Common myeloid progenitor, CD34-positive (primary cell): ENCODE measurements around the gene ACTMAP. TPM values are rescaled to one million over a fixed set of nuclear protein-coding genes. Genes with fewer than 3 reads are reported as not detected.

Experiments
- CTCF ChIA-PET: fragments of 350-600 bp; sonication (Branson Sonifier 250); formaldehyde crosslinking; loops from one replicate; lab custom pipeline; 2021; ENCODE audit warnings: antibody characterized with exemption; lab: Charles Lee
- POLR2A ChIA-PET: fragments of 350-600 bp; sonication (Branson Sonifier 250); formaldehyde crosslinking; loops from one replicate; lab custom pipeline; 2021; ENCODE audit warnings: antibody characterized with exemption; lab: Charles Lee
- DNase-seq, 3 donors: peaks; one replicate each; pipeline versions ENCODE4 v3.0.0 to v3.0.0-alpha.2; 2013
- H3K27ac ChIP-seq, 2 experiments: 1 replicate in 1 of 2; 2 replicates in 1 of 2; pipeline ENCODE4 v1.7.0; 2013; ENCODE audit warnings: inconsistent platforms in 2 of 2, low read length in 2 of 2, mild to moderate bottlenecking in 2 of 2, low read depth in 1 of 2, moderate library complexity in 1 of 2; ENCODE audit not compliant: severe bottlenecking in 2 of 2, insufficient read depth in 1 of 2, poor library complexity in 1 of 2
- H3K27me3 ChIP-seq, 5 experiments: replicated peaks in 2 of 5; 1 replicate in 3 of 5; 2 replicates in 2 of 5; pipeline versions ENCODE4 v1.6.1 to v1.7.0; 2013; ENCODE audit warnings: low read length in 4 of 5, mild to moderate bottlenecking in 2 of 5, moderate library complexity in 2 of 5, inconsistent platforms in 1 of 5; ENCODE audit not compliant: insufficient read depth in 5 of 5, control insufficient read depth in 4 of 5
- H3K36me3 ChIP-seq, 4 experiments: 1 replicate in 2 of 4; 2 replicates in 2 of 4; pipeline versions ENCODE4 v1.6.1 to v1.7.0; 2013; ENCODE audit warnings: low read length in 3 of 4, control low read depth in 1 of 4, mild to moderate bottlenecking in 1 of 4; ENCODE audit not compliant: control insufficient read depth in 4 of 4, insufficient read depth in 4 of 4
- H3K4me1 ChIP-seq, 4 experiments: 1 replicate in 3 of 4; 2 replicates in 1 of 4; pipeline versions ENCODE4 v1.6.1 to v1.7.1; 2013; ENCODE audit warnings: low read length in 3 of 4, mild to moderate bottlenecking in 3 of 4, control low read depth in 1 of 4, inconsistent platforms in 1 of 4, moderate library complexity in 1 of 4; ENCODE audit not compliant: control insufficient read depth in 4 of 4, insufficient read depth in 4 of 4; ENCODE audit errors: control extremely low read depth in 1 of 4
- H3K4me3 ChIP-seq, 7 experiments: 1 replicate in 4 of 7; 2 replicates in 3 of 7; pipeline versions ENCODE4 v1.5.1 to v1.7.0; 2013; ENCODE audit warnings: mild to moderate bottlenecking in 7 of 7, low read length in 6 of 7, moderate library complexity in 6 of 7, inconsistent platforms in 2 of 7, low read depth in 2 of 7, control low read depth in 1 of 7; ENCODE audit not compliant: insufficient read depth in 4 of 7, control insufficient read depth in 1 of 7; ENCODE audit errors: extremely low read depth in 1 of 7
- H3K9me3 ChIP-seq, 5 experiments: 1 replicate in 4 of 5; 2 replicates in 1 of 5; pipeline versions ENCODE4 v1.6.1 to v1.7.1; 2013; ENCODE audit warnings: low read length in 4 of 5, mild to moderate bottlenecking in 2 of 5, inconsistent platforms in 1 of 5, low read depth in 1 of 5, moderate library complexity in 1 of 5; ENCODE audit not compliant: control insufficient read depth in 4 of 5, insufficient read depth in 2 of 5; ENCODE audit errors: control extremely low read depth in 1 of 5
- WGBS: methylation state at CpG from one replicate; pipeline ENCODE4 v1.1.5; 2013; ENCODE audit not compliant: insufficient coverage; 5-methylcytosine and 5-hydroxymethylcytosine counted together
- polyA plus RNA-seq: library from polyadenylated mRNA; unstranded; fragments of 120-200 nt; gene quantifications from one replicate; pipeline ENCODE4 v1.2.1, GENCODE V29; 2013

Gene ACTMAP, protein sequence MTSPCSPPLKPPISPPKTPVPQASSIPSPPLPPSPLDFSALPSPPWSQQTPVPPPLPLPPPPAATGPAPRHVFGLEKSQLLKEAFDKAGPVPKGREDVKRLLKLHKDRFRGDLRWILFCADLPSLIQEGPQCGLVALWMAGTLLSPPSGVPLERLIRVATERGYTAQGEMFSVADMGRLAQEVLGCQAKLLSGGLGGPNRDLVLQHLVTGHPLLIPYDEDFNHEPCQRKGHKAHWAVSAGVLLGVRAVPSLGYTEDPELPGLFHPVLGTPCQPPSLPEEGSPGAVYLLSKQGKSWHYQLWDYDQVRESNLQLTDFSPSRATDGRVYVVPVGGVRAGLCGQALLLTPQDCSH
- 9.4 TPM for polyA plus RNA-seq

DNA sequence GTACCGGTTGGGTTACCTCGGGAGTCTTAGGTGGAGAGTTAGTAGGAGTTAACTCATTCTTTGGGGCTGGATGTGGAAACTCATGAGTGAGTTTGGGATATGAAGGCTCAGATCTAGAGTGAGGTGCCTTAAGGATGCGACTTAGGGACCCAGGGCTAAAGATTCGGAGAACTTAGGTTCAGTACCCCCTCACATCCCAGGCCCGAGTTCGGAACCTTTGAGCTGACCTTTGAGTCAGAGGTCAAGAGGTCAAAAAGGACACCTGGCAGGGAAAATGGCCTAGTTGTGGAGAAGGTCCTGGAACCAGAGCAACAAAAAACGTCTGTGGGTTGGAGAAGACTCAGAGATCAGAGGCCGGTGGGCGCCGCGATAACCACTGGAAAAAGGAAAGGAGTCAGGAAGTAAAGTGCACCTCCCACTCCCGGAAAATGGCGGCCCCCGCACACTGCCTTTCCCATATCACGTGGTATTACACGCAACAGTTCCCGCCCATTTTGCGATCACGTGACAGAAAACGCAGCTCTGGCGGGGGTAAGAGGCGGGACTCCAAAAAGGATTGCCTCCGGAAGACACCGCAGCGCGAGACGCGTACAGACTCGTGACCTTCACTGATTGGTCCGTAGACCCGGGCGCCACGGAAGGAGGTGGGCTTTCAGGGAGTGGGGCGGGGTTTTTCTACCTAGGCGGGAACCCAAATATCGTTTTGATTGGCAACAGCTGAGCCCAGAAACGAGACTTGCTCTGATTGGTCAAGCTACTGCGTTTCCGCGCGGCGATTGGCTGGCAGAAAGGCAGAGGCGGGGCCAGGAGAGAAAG, at the start of gene ACTMAP:
Gene ACTMAP (minus strand): TSS at position 420 of the 816 bp plus-strand sequence. CDS start 674 bp downstream, outside the sequence.
- no peaks in the 10 kb centered on the region for H3K9me3 ChIP-seq
- peak; percentile 100 for DNase-seq
- WGBS, result 0% methylated on average over 40 of the region's 43 CpGs
- H3K4me3 ChIP-seq, result peak within 1 kb of the TSS; percentile 65 to 91 (median 82)
- ChIA-PET POLR2A (interaction anchor here (0.6 to 1.5 kb wide), 7 partner anchors 16 to 329 kb away, joined by 3 to 15 read pairs (median 4); partner anchors contain the start of genes COQ8B, EGLN2 and RAB4B), CTCF (interaction anchor here (1.0 kb wide), 1 partner anchor 59 kb away, joined by 4 read pairs; no protein-coding TSS in a partner anchor)
- peaks cover 0 to 10% (median 4%) of the 10 kb centered on the region in 4 experiments for H3K36me3 ChIP-seq
- H3K4me1 ChIP-seq, result peaks cover 6 to 53% (median 39%) of the 10 kb centered on the region in 4 experiments
- H3K27me3 ChIP-seq, result no peaks in the 10 kb centered on the region
- H3K27ac ChIP-seq, result peak within 1 kb of the TSS; percentile 91 to 95

DNA sequence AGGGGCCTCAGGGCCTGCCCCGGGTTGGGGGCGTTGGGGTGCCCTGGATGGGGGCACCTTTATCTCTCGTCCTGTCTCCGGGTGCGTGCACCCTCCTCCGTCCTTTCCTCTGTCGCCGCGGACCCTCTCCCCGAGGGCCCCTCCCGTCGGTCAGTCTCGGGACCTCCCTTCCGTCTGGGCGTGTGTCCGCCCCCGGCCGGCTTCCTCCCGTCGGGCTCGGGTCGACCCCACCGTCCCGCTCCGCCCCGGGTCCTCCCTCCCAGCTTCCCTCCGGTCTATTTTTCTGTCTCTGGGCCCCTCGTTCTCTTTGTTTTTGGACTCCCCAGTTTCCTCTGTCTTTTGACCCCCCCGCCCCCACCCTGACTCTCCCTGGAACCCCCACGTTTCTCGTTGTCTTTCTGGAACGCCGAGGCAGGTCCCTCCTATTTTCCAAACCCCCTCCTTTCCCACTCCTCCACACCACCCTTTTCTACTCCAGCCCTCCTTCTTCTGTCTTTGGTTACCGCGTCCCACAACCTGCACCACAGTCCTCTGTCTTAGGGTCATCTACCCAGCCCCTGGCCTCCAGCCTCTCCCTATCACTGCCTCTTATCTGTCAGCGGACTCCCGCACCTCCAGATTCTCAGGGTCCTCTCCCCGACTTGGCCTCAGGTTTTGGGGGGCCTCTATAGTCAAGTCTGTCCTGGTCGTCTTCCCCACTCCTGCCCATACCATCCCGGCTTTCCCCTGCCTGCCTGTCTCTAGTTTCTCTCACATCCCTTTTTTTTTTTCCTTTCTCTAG, 49.5 kb upstream of the ACTMAP start:
- H3K4me1 ChIP-seq, result peaks cover 8 to 63% (median 60%) of the 10 kb centered on the region in 4 experiments
- POLR2A ChIA-PET, result interaction anchor here (3.2 kb wide), 1 partner anchor 22 kb away, joined by 28 read pairs; the partner anchor contains the start of gene RAB4B
- WGBS, result 2% methylated on average over 31 of the region's 40 CpGs

DNA sequence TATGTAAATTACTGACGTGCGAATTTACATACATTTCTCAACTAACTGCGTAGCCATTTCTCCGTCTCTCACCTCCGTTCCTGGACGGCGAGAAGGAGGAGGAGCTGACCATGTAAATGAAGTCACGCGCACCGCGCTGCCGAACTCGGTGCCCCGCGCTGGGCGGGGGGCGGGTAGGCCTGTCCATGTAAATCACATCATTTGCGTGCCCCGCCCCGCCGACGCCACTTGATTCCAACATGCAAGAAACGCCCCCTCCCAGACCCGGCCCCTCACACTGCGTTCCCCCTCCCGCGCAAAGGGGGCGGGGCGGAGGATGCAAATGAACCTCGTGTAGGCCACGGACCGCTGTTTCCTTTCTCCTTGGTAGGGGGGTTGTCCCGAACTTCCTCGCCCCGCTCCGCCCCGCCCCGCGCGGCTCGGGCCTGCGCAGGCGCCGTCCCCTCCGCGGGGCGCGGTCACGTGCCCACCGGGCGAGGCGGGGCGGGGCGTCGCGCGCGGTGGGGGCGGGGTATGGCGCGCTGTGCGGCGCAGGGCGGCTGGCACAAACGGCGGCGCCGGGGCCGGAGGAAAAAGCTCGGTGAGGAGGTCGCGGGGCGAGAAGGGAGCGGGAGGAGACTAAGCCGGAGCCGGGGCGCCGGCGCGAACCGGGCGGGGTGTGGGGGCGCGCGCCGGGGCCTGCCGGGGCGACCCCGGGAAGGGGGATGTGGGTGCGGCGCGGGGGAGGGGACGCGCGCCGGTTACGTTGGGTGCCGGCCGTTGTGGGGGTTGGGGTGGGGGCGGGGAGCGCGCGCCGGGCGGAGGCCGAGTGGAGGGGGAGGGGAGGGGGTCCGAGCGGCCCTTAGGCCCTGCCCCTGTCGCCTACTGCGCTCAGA, 48.6 kb upstream of the ACTMAP start, which contains the start of gene EGLN2:
Gene EGLN2 (plus strand): TSS at position 509 of the 875 bp plus-strand sequence. CDS start 1,382 bp downstream, outside the sequence.
- H3K27ac ChIP-seq, result peak within 1 kb of the TSS; percentile 61 to 90
- peaks cover 8 to 55% (median 52%) of the 10 kb centered on the region in 4 experiments for H3K4me1 ChIP-seq
- WGBS, result 0% methylated on average over 46 of the region's 110 CpGs
- H3K36me3 ChIP-seq, result peaks cover 0 to 32% (median 20%) of the 10 kb centered on the region in 4 experiments
- CTCF ChIA-PET, result interaction anchor here (1.0 to 3.5 kb wide), 5 partner anchors 8 to 135 kb away, joined by 3 to 25 read pairs (median 5); partner anchors contain the start of gene RAB4B
- peak within 1 kb of the TSS; percentile 54 to 95 (median 89) for H3K4me3 ChIP-seq
- POLR2A ChIA-PET, result interaction anchor here (0.7 to 3.2 kb wide), 3 partner anchors 9 to 48 kb away, joined by 3 to 28 read pairs (median 6); partner anchors contain the start of genes ACTMAP, RAB4B and SNRPA
- H3K27me3 ChIP-seq, result no peaks in the 10 kb centered on the region
- DNase-seq, result peak; percentile 100
- no peaks in the 10 kb centered on the region for H3K9me3 ChIP-seq

More for the DNA sequence above, 49.5 kb upstream of the ACTMAP start:
- H3K4me3 ChIP-seq, result peak overlapping the region; percentile 48 to 95 (median 81)
- DNase-seq, result no peak
- CTCF ChIA-PET, result no interaction called here
- H3K36me3 ChIP-seq, result peaks cover 3 to 40% (median 25%) of the 10 kb centered on the region in 4 experiments
- no peaks in the 10 kb centered on the region for H3K9me3 ChIP-seq
- no peaks in the 10 kb centered on the region for H3K27me3 ChIP-seq
- peak overlapping the region; percentile 61 to 89 for H3K27ac ChIP-seq

DNA sequence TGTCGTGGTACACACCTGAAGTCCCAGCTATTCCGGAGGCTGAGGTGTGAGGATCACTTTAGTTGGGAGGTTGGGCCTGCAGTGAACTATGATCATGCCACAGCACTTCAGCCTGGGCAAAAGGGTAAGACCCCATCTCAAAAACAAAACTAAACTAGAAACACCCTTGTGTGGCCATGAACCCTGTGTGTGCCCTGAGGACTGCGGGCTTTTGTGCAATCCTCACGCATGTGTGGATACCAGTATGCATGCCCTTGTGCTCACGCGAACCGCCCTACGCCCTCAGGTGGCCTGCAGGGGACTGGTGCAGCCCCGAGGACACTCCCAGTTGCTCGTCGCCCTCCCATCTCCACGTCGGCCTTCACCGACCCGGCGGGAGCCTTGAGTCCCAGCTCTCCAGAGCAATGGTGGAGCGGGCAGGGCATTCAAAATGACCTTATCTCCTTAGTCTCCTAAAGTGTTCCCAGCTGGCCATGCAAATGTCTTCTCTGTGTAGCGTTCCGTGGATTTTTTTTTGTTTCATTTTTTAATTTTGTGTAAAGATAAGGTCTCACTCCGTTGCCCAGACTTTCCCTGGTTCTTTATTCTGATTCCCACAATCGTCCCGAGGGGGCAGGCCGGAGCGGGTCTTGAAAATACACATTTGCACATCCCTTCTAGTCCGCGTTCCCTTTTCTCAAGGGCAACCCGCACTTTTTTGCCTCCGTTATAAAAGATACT, 47.8 kb upstream of the ACTMAP start:
- peak; percentile 87 to 93 (median 91) for DNase-seq
- Histone ChIP-seq H3K9me3 (no peaks in the 10 kb centered on the region), H3K27me3 (no peaks in the 10 kb centered on the region), H3K4me1 (peaks cover 8 to 47% (median 44%) of the 10 kb centered on the region in 4 experiments), H3K4me3 (peak overlapping the region; percentile 11 to 93 (median 73)), H3K27ac (peak overlapping the region; percentile 59 to 90), H3K36me3 (peaks cover 0 to 25% (median 19%) of the 10 kb centered on the region in 4 experiments)
- 6% methylated on average over 15 of the region's 28 CpGs for WGBS
- POLR2A ChIA-PET, result interaction anchor here (1.5 to 3.2 kb wide), 2 partner anchors 20 to 47 kb away, joined by 6 to 28 read pairs; partner anchors contain the start of genes ACTMAP, RAB4B and SNRPA
- CTCF ChIA-PET, result interaction anchor here (1.0 to 3.5 kb wide), 5 partner anchors 9 to 134 kb away, joined by 3 to 25 read pairs (median 5); partner anchors contain the start of gene RAB4B

DNA sequence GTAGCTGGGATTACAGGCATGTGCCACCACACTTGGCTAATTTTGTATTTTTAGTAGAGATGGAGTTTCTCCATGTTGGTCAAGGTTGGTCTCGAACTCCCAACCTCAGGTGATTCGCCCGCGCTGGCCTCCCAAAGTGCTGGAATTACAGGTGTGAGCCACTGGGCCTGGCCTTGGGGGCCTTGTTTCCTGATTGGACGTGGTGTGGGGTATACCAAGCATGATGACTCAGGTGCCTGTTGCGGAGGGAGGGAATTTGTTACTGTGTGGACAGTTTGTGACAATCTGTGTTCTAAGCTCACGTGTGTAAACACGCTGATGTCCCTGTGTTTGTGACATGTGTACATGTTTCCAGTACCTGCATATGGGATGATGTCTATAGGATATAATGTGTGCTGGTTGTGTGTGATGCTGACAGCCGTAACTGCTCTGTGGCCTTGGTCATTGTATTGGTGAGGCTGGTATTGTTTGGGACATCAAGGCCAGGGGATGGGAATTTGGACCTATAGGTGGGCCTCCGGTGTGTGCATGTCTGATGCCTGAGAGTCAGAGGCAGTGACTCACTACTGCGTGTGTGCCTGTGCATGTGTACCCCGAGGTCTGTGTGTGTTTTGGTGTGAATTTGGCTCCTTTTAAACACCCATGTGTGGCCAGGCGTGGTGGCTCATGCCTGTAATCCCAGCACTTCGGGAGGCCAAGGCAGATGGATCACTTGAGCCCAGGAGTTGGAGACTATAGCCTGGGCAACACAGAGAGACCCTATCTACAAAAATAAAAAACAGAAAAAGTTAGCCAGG, 47.1 kb upstream of the ACTMAP start:
- Histone ChIP-seq H3K4me1 (peaks cover 8 to 39% (median 36%) of the 10 kb centered on the region in 4 experiments), H3K36me3 (peaks cover 0 to 25% (median 17%) of the 10 kb centered on the region in 4 experiments), H3K9me3 (no peaks in the 10 kb centered on the region), H3K27ac (peak overlapping the region in 1 of 2 experiments; percentile 90), H3K4me3 (peak overlapping the region in 5 of 7 experiments; percentile 71 to 93 (median 77)), H3K27me3 (no peaks in the 10 kb centered on the region)
- no peak for DNase-seq
- CTCF ChIA-PET, result interaction anchor here (0.6 to 3.5 kb wide), 5 partner anchors 10 to 139 kb away, joined by 3 to 25 read pairs (median 3); partner anchors contain the start of gene RAB4B
- WGBS, result 100% methylated on average over 6 of the region's 14 CpGs
- POLR2A ChIA-PET, result interaction anchor here (1.5 to 3.2 kb wide), 2 partner anchors 20 to 47 kb away, joined by 6 to 28 read pairs; partner anchors contain the start of genes ACTMAP, RAB4B and SNRPA
